Neural progenitor cell (in vitro differentiated cells): ENCODE measurements around the gene RNF157. TPM values are rescaled to one million over a fixed set of nuclear protein-coding genes. Genes with fewer than 3 reads are reported as not detected.

Source experiments
- DNase-seq: peaks from one replicate; pipeline ENCODE4 v3.0.0-alpha.2; 2016; ENCODE audit warnings: low spot score
- H2AFZ ChIP-seq: fragments of 200-600 bp; sonication (generic); replicated peaks from 2 replicates; pipeline ENCODE4 v1.6.1; 2016; ENCODE audit warnings: antibody characterized with exemption
- H3F3A ChIP-seq: fragments of 200-600 bp; sonication (generic); 2 replicates; pipeline ENCODE4 v1.6.1; 2016; ENCODE audit warnings: antibody characterized with exemption, low read depth
- H3K27ac ChIP-seq: fragments of 200-600 bp; sonication (generic); 2 replicates; pipeline ENCODE4 v1.5.1; 2016; ENCODE audit warnings: mild to moderate bottlenecking
- H3K27me3 ChIP-seq: fragments of 200-600 bp; sonication (generic); 2 replicates; pipeline ENCODE4 v1.6.1; 2016; ENCODE audit warnings: mild to moderate bottlenecking, moderate library complexity
- H3K36me3 ChIP-seq: fragments of 200-600 bp; sonication (generic); 2 replicates; pipeline ENCODE4 v1.5.1; 2016
- H3K4me1 ChIP-seq: fragments of 200-600 bp; sonication (generic); 2 replicates; pipeline ENCODE4 v1.6.1; 2016; ENCODE audit warnings: mixed run types
- H3K4me2 ChIP-seq: fragments of 200-600 bp; sonication (generic); 2 replicates; pipeline ENCODE4 v1.6.1; 2016
- H3K4me3 ChIP-seq: fragments of 200-600 bp; sonication (generic); 2 replicates; pipeline ENCODE4 v1.5.1; 2016
- H3K79me2 ChIP-seq: fragments of 200-600 bp; sonication (generic); 2 replicates; pipeline ENCODE4 v1.6.1; 2016; ENCODE audit warnings: low read depth
- H3K9ac ChIP-seq: fragments of 200-600 bp; sonication (generic); 2 replicates; pipeline ENCODE4 v1.6.1; 2016
- H3K9me3 ChIP-seq: fragments of 200-600 bp; sonication (generic); 2 replicates; pipeline ENCODE4 v1.5.1; 2016; ENCODE audit warnings: low read depth
- H4K20me1 ChIP-seq: fragments of 200-600 bp; sonication (generic); 2 replicates; pipeline ENCODE4 v1.6.1; 2016; ENCODE audit warnings: low read depth
- H3K27ac Mint-ChIP-seq: 3 replicates; pipeline ENCODE4 v1.8.0; 2021; ENCODE audit warnings: mixed read lengths
- H3K27me3 Mint-ChIP-seq: 2 replicates; pipeline ENCODE4 v1.8.0; 2022; ENCODE audit warnings: low read depth, mild to moderate bottlenecking, inconsistent platforms, moderate library complexity, mixed read lengths; ENCODE audit not compliant: insufficient read depth
- H3K36me3 Mint-ChIP-seq: 3 replicates; pipeline ENCODE4 v1.8.0; 2021; ENCODE audit warnings: mixed read lengths
- H3K4me1 Mint-ChIP-seq: 3 replicates; pipeline ENCODE4 v1.8.0; 2021; ENCODE audit warnings: mixed read lengths
- H3K4me3 Mint-ChIP-seq: 3 replicates; pipeline ENCODE4 v1.8.0; 2021; ENCODE audit warnings: mild to moderate bottlenecking, moderate library complexity, mixed read lengths
- H3K9me3 Mint-ChIP-seq: 3 replicates; pipeline ENCODE4 v1.8.0; 2020; ENCODE audit warnings: mixed read lengths
- EZH2 ChIP-seq: fragments of 200-600 bp; sonication (generic); IDR thresholded peaks from 2 replicates; pipeline ENCODE4 v1.6.1; 2017; ENCODE audit warnings: antibody characterized with exemption, mild to moderate bottlenecking, moderate library complexity
- EZH2phosphoT487 ChIP-seq: fragments of 200-600 bp; sonication (generic); IDR thresholded peaks from 2 replicates; pipeline ENCODE4 v1.6.1; 2017; ENCODE audit warnings: antibody characterized with exemption
- total RNA-seq: library from RNA; depleted of rRNA; stranded (reverse); fragments of >200 nt; gene quantifications from 2 replicates; pipeline ENCODE4 v1.2.3, GENCODE V29; 2015; ENCODE audit warnings: low replicate concordance
- TF ChIP-seq, protein P1 (sequence below): fragments of 200-600 bp; sonication (generic); IDR thresholded peaks from 2 replicates; pipeline ENCODE4 v1.5.1; 2017; ENCODE audit warnings: antibody characterized with exemption, mild to moderate bottlenecking

Gene RNF157
- total RNA-seq, 1 donor from 2014 or later, result 21.0 TPM

GRCh38 chr17:76125391-76125675 lies 115.0 kb downstream of the RNF157 start:
- Histone ChIP-seq H3K9me3 (no peaks in the 10 kb centered on the region), H3K9ac (no peak overlapping the region), H3K79me2 (no peaks in the 10 kb centered on the region), H3K27me3 (peaks cover 17% of the 10 kb centered on the region), H3K4me1 (no peaks in the 10 kb centered on the region), H2AFZ (no peak overlapping the region), H4K20me1 (no peaks in the 10 kb centered on the region), H3K36me3 (no peaks in the 10 kb centered on the region), H3F3A (peaks cover 5% of the 10 kb centered on the region), H3K4me2 (no peak overlapping the region), H3K27ac (no peak overlapping the region), H3K4me3 (no peak overlapping the region)
- Mint-ChIP-seq H3K27ac (no peak overlapping the region), H3K4me1 (peaks cover 29% of the 10 kb centered on the region), H3K9me3 (no peaks in the 10 kb centered on the region), H3K36me3 (no peaks in the 10 kb centered on the region), H3K4me3 (peak overlapping the region; percentile 24), H3K27me3 (peaks cover 7% of the 10 kb centered on the region)
- no peak for DNase-seq
- TF ChIP-seq, protein P1, sequence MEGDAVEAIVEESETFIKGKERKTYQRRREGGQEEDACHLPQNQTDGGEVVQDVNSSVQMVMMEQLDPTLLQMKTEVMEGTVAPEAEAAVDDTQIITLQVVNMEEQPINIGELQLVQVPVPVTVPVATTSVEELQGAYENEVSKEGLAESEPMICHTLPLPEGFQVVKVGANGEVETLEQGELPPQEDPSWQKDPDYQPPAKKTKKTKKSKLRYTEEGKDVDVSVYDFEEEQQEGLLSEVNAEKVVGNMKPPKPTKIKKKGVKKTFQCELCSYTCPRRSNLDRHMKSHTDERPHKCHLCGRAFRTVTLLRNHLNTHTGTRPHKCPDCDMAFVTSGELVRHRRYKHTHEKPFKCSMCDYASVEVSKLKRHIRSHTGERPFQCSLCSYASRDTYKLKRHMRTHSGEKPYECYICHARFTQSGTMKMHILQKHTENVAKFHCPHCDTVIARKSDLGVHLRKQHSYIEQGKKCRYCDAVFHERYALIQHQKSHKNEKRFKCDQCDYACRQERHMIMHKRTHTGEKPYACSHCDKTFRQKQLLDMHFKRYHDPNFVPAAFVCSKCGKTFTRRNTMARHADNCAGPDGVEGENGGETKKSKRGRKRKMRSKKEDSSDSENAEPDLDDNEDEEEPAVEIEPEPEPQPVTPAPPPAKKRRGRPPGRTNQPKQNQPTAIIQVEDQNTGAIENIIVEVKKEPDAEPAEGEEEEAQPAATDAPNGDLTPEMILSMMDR, result no peak

DNA sequence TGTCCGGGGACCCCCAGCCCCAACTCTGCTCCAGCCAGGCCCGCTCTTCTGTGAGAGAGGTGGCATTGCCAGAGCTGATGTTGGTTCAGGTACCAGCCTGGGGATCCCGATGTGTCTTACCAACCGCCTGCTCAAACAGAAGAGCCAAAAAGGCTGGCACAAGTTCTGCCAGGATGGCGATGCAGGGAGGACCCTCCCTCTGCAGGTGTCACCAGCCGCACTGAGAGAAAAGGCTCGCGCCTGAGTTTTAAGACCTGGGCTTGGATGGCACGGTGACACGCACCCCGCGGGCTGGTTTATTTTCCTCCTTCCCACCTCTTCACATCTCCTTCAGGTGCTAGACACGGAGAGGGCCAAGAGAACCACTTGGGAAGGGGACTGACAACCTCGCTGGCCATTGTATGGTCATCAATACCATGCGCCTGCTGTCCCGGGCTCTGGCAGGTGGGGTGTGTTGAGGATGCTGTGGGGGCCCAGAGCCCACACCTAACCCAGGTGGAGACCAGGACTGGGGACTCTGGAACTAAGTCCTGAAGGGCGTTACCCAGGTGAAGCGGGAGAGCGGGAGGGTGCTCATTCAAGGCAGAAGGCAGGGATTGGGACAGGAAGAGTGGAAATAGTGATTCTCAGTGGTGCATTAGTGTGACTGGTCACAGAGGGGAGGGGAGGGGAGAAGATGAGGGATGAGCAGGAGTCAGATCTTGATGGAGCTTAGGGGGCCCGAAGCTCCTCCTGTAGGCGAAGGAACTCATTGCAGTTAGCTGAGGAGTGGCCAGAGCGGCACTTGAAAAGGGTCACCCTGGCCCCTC lies 115.5 kb downstream of the RNF157 start:
- no peaks in the 10 kb centered on the region for H3K36me3 Mint-ChIP-seq
- Histone ChIP-seq H3K4me2 (no peak overlapping the region), H3K27ac (no peak overlapping the region), H3F3A (peaks cover 6% of the 10 kb centered on the region), H3K27me3 (peaks cover 11% of the 10 kb centered on the region), H4K20me1 (no peaks in the 10 kb centered on the region), H2AFZ (no peak overlapping the region), H3K36me3 (no peaks in the 10 kb centered on the region), H3K9me3 (no peaks in the 10 kb centered on the region), H3K9ac (no peak overlapping the region), H3K4me3 (no peak overlapping the region), H3K4me1 (no peaks in the 10 kb centered on the region), H3K79me2 (no peaks in the 10 kb centered on the region)
- peaks cover 7% of the 10 kb centered on the region for H3K27me3 Mint-ChIP-seq
- peak overlapping the region; percentile 87 for H3K27ac Mint-ChIP-seq
- H3K9me3 Mint-ChIP-seq, result no peaks in the 10 kb centered on the region
- DNase-seq, result peak; percentile 55
- H3K4me1 Mint-ChIP-seq, result peaks cover 31% of the 10 kb centered on the region
- TF ChIP-seq EZH2phosphoT487 (no peak), EZH2 (no peak)
- TF ChIP-seq, protein P1, result peak; percentile 46
- H3K4me3 Mint-ChIP-seq, result no peak overlapping the region

DNA sequence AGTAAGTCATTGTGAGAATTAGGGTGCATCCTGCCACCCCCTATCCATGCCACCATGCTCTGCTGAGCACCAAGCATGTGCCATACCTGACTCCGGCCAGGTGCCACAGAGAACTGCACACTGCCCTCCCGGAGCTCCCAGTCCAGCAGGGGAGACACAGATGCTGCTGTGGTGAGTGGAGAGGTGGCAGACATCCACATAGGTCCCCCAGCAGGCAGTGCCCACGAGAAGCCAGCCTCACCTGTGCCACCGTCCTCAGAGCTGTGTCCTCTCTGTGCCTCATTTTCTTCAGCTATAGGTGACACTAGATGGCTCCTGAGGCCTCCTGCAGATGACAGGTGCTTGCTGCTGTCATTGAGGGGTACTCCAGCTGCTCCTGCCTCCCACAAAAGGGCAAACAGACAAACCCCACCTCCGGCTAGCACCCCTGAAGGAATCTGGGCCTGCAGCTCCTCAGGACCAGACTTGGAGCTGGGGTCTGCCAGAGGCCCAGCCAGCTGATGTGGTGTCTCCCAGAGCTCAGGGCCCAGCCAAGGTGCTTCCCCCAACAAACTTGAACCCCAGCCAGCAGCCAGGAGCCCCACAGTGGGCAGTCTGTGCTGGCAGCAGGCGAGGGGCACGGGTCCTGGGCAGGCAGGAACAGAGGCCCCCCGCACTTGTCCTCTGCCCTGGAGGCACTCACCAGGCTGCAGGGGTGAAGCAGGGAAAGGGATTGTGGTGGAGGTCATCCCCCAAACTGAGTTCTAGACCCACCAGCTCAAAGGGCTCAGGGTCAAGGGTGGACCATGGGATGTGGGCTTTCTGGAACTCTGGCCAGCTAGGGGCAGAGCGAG lies 116.3 kb downstream of the RNF157 start:
- Histone ChIP-seq H3K9ac (no peak overlapping the region), H3K36me3 (no peaks in the 10 kb centered on the region), H2AFZ (no peak overlapping the region), H3K4me2 (no peak overlapping the region), H3K4me3 (no peak overlapping the region), H3K27me3 (peaks cover 10% of the 10 kb centered on the region), H3K4me1 (no peaks in the 10 kb centered on the region), H4K20me1 (no peaks in the 10 kb centered on the region), H3F3A (peaks cover 6% of the 10 kb centered on the region), H3K27ac (no peak overlapping the region), H3K79me2 (no peaks in the 10 kb centered on the region), H3K9me3 (no peaks in the 10 kb centered on the region)
- no peak for DNase-seq
- peaks cover 39% of the 10 kb centered on the region for H3K4me1 Mint-ChIP-seq
- TF ChIP-seq EZH2phosphoT487, result no peak
- TF ChIP-seq EZH2, result no peak
- TF ChIP-seq, protein P1, result no peak
- no peak overlapping the region for H3K27ac Mint-ChIP-seq
- no peaks in the 10 kb centered on the region for H3K36me3 Mint-ChIP-seq
- peaks cover 4% of the 10 kb centered on the region for H3K27me3 Mint-ChIP-seq
- no peaks in the 10 kb centered on the region for H3K9me3 Mint-ChIP-seq
- no peak overlapping the region for H3K4me3 Mint-ChIP-seq
